Dedifferentiated amniotic fluid mesenchymal stem cell (primary cell): ENCODE measurements around the gene PNMA1.

ENCODE experiments used
- DNase-seq: peaks from one replicate; pipeline ENCODE4 v3.0.0-alpha.2; 2016; ENCODE audit errors: extremely low spot score

The PNMA1 gene

GRCh38 chr14:73738518-73739173 lies 24.5 kb upstream of the PNMA1 start:
- DNase-seq: no peak

- no peak for DNase-seq
These were observed 22.7 kb upstream of the PNMA1 start for GRCh38 chr14:73736842-73737241.

- DNase-seq: no peak
These were observed 17.8 kb upstream of the PNMA1 start for GRCh38 chr14:73732006-73732405.

- no peak for DNase-seq
These were observed 16.9 kb upstream of the PNMA1 start for GRCh38 chr14:73731111-73731510.

GRCh38 chr14:73729556-73730265 lies 15.5 kb upstream of the PNMA1 start:
- DNase-seq: no peak

GRCh38 chr14:73728717-73729330 lies 14.6 kb upstream of the PNMA1 start:
- no peak for DNase-seq

GRCh38 chr14:73727166-73727565 lies 13.0 kb upstream of the PNMA1 start:
- DNase-seq: no peak

GRCh38 chr14:73726025-73726961 lies 12.1 kb upstream of the PNMA1 start:
- no peak for DNase-seq

- DNase-seq: no peak
These were observed 11.2 kb upstream of the PNMA1 start for GRCh38 chr14:73725116-73726024.

- DNase-seq: no peak
These were observed 10.5 kb upstream of the PNMA1 start for GRCh38 chr14:73724696-73725095.

GRCh38 chr14:73723797-73724661 lies 9.8 kb upstream of the PNMA1 start:
- DNase-seq: peak; percentile 97

- no peak for DNase-seq
These were observed 9.2 kb upstream of the PNMA1 start for GRCh38 chr14:73723406-73723796.

GRCh38 chr14:73722581-73722980 lies 8.4 kb upstream of the PNMA1 start:
- no peak for DNase-seq

- DNase-seq: no peak
These were observed 7.1 kb upstream of the PNMA1 start for GRCh38 chr14:73721101-73721821.

- no peak for DNase-seq
These were observed 6.5 kb upstream of the PNMA1 start for GRCh38 chr14:73720636-73721035.

GRCh38 chr14:73719791-73720190 lies 5.6 kb upstream of the PNMA1 start:
- no peak for DNase-seq

GRCh38 chr14:73719361-73719760 lies 5.2 kb upstream of the PNMA1 start:
- DNase-seq: no peak

- no peak for DNase-seq
These were observed 4.5 kb upstream of the PNMA1 start for GRCh38 chr14:73718418-73719251.
